NK-92 treated with Interleukin-12 subunit alpha and Interleukin-12 subunit beta, amount 100 ng/mL, for 24 hours (cell line): Measurements from ENCODE around the gene PIWIL4.
"Not testable (repeated sequence)": the region's sequence is repeated elsewhere in the genome, so short reads cannot be mapped to it uniquely, and the experiment has no call there.

Experiments
- DNase-seq: peaks from one replicate; lab custom pipeline; 2025; lab: John Stamatoyannopoulos, UW

Gene PIWIL4

DNA sequence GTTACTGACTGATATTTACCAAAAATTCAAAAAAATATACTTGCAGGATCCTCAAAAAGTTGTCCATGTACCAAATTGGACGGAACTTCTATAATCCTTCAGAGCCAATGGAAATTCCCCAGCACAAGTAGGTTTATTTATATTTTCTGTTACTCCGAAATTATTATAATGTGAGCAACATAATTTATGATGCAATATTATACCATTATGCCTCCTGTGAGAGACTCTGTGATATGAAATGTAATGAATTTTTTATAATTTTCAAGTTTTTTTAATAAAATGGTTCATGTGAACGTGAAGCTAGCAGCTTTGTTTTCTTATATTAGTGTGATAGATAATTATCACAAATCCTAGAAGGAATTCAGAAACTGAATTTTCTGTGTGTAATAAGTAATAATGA is 18.2 kb downstream of the PIWIL4 start:
- no peak for DNase-seq

DNA sequence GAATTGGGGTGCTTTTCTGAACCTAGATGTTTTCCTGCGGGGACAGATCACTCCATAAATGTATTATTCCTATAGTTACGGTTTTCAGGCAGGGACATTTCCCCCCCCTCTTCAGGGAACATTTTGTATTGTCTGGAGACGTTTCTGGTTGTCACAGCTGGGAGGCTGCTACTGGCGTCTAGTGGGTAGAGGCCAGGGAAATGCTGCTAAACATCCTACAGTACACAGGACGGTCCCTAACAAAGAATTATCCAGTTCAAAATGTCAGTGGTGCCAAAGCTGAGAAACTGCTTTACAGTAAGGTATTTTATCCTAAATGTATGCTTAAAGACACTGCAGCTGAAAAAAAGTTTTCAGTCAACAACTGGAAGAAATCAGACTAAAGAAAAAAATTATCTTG is 19.4 kb downstream of the PIWIL4 start:
- DNase-seq: no peak

GRCh38 chr11:94586978-94587377 is 19.8 kb downstream of the PIWIL4 start:
- no peak for DNase-seq

- no peak for DNase-seq
Measured at GRCh38 chr11:94588366-94588942, 21.3 kb downstream of the PIWIL4 start.

DNA sequence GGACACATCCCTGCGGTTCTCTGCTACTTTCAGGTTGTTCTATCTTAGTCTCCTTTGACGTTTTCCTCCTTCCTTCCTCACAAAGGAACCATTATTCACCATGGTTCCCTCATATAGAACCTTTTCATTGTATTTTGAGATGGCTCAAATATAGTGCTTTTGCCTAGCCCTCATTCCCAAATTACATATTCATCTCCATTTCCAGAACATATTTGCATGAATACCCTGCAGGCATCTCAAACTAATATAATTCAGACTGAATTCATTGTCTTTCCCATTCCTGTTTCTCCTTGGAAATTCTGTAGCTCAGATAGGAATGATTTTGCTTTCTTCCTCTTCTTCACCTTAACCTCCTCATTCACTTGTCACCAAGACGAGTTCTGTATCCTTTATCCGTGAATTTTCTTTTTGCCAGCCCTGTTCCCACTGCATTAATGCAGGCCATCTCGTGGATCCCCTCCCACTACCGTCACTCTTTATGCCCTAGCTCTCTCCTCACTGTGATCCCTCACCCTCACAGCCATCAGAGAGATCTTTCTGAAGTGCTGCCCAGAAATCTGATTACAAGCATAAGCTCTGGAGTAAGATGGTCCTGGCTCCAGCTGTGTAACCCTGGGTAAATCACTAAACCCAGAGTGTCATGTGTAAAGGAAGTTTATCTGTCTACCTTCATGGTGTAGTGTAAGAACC is 23.3 kb downstream of the PIWIL4 start:
- DNase-seq: no peak

DNA sequence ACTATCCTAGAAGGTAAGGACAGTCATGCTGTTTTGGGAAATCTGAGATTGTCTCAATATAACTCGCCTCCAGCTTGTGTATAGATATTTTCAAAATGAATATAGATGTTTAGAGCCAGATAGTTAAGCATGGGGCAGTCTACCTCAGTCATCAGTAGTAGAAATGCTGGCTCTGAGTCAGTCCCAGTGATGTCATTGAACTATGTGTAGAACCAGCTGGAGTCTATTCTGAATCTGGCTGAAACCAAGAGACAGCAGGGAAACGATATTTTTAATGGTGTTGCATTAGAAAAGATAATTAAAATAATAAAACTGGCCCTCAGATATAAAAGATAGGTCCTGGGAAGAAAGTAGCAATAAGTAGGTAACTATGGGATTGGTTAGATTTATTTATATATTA is 25.9 kb downstream of the PIWIL4 start:
- no peak for DNase-seq

GRCh38 chr11:94595076-94595475 is 27.9 kb downstream of the PIWIL4 start:
- DNase-seq: no peak

DNA sequence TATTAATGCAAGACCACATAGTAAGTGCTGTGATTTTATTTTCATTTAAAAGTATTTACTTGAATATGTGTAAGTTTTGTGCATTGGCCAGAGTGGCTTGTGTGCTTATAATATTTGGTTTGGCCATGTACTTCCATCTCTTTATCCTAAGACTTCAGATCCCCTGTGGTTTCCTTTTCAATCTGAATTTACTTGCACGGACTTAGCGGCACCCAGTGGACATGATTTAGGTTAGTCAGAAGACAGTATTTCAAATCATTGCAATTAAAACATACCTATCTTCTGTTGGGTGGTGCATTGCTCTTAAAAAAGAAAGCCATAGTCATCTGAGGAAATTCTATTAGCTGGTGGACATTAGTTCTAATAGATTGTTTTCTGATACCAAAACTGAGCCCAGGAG is 30.7 kb downstream of the PIWIL4 start:
- DNase-seq: no peak

- no peak for DNase-seq
Measured at GRCh38 chr11:94599510-94599909, 32.3 kb downstream of the PIWIL4 start.

GRCh38 chr11:94602430-94603372 is 35.5 kb downstream of the PIWIL4 start:
- peak; percentile 4 for DNase-seq

DNA sequence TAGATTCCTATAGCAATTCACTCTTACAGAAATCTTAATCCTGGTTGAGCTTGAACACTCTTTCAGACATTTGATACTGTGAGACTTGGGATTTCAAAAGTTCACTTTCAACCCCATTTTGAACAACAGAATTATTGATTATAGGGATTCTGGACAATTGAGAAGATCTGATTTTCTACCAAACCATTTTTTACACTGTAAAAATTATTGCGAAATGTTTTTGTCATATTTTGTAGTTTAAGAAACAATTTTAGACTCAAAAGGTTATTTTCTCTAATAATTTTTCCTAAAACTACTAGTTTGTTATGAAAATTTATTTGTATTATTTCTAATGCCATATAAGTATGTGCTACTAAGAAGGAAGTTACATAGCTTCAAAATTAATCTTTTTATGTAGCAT is 36.4 kb downstream of the PIWIL4 start:
- DNase-seq: no peak

DNA sequence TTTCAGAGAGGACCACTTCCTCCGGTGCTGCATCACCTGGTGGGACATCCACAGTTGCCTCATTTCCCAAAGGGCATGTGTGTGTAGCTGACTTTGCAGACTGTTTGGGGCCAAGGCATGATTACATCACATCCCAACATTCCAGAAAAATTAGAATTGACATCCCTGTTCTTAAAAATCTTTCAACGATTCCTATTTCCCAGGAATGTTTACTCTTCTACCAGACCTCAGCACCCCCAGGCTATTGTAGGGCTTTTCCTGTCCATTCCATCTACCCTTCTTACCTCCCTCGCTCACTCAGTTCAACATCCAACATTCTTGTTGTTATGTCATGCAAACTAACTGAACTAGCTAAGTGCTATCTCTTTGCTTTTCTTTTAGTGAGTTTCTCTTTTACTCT is 37.3 kb downstream of the PIWIL4 start:
- DNase-seq: no peak

DNA sequence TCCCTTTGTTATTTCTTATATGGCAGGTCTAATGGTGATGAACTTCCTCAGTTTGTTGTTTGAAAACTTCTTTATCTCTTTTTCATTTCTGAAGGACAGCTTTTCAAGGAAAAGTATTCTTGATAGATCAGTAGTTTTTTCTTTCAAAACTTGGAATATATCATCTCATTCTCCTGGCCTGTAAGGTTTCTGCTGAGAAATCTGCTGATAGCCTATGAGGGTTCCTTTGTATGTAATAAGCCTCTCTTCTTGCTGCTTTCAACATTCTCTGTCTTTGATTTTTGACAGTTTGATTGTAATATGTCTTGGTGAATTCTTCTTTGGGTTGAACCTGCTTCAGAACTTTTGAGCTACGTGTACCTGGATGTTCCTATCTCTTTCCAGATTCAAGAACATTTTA is 46.0 kb downstream of the PIWIL4 start:
- DNase-seq: no peak

DNA sequence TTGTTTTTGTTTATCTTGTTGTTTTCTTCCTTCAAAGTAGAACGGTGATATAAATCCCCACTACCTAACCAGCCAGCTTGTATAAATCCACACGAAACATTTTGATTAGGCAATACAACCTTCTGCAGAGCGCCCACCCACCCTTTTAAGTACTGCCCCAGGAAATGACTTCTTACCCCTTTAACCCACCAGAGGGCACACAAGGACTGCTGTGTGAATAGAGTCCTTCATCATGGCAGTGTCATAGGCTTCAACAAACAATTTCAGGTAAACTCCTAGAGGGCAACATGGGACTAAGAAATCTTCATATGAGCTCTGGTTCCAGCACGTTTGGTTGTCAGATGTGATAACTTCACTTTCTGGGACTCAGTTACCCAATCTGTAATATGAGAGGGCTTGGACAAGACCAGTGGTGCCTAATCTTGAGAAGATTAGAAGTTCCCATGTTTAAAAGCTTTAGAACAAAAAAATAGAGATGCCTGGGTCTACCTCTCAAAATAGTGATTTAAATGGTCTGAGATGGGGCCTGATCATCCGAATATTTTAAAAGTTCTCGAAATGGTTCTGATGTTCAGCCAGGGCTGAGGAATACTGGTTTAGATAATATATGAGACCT is 56.1 kb downstream of the PIWIL4 start:
- DNase-seq: no peak

DNA sequence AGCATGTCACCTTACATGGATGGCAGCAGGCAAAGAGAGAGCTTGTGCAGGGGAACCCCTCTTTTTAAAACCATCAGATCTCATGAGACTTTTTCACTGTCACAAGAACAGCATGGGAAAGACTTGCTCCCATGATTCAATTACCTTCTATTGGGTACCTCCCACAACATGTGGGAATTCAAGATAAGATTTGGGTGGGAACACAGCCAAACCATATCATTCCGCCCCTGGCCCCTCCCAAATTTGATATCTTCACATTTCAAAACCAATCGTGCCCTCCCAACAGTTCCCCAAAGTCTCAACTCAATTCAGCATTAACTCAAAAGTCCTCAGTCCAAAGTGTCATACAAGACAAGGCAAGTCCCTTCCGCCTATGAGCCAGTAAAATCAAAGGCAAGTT is 58.3 kb downstream of the PIWIL4 start:
- not testable (repeated sequence) for DNase-seq

DNA sequence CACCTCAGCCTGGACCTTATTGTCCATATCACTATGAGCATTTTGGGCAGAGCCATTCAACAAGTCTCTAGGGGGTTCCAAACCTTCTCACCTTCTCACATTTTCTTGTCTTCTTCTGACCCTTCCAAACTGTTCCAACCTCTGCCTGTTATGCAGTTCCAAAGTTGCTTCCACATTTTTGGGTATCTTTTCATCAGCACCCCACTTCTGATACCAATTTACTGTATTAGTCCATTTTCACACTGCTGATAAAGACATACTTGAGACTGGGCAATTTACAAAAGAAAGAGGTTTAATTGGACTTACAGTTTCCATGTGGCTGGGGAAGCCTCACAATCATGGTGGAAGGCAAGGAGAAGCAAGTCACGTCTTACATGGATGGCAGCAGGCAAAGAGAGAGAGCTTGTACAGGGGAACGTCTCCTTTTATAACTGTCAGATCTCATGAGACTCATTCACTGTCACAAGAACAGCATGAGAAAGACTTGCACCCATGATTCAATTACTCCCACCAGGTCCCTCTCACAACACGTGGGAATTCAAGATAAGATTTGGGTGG is 59.9 kb downstream of the PIWIL4 start:
- not testable (repeated sequence) for DNase-seq

- no peak for DNase-seq
Measured at GRCh38 chr11:94629741-94630140, 62.6 kb downstream of the PIWIL4 start.

- DNase-seq: no peak
Measured at GRCh38 chr11:94630221-94630620, 63.1 kb downstream of the PIWIL4 start.

DNA sequence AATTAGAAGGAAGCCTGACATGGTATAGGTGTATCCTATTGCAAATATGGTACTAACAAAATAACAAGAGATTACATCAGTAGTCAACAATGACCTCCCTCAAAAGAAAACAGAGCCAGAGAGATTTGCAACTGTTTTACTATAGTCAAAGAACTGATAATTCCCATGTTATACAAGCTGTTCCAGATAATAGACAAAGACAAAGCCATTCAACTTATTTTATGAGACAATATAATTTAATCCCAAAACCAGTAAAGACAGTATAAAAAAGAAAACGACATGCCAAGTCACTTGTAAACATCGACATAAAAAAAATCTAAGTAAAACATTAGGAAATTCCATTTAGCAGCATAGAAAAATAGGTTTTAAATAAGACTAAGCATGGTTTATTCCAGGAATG is 65.2 kb downstream of the PIWIL4 start:
- DNase-seq: no peak

DNA sequence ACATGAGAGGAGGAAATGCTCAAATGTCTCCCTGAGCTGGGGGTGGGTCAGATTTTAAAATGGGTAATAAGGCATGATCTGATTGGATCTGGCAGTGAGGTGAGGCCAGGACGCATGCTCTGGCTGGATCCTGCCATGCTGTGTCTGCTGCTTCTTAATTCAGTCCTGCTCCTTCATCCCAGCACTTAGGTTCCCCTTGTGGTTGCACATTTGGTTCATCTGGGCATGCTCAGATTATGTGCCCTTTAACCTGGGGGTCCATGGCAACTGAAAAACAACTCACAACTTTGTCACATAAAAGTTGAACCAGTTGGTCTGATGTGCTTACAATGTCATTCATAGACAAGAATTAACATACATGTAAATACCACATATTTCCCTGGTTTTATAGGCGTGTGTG is 67.9 kb downstream of the PIWIL4 start:
- no peak for DNase-seq

- no peak for DNase-seq
Measured at GRCh38 chr11:94636388-94636949, 69.3 kb downstream of the PIWIL4 start.
